GM12875 (cell line): ENCODE data around the gene ATP4B.

Experiments
- H3K4me3 ChIP-seq: one replicate; pipeline ENCODE4 v1.5.1; 2011; ENCODE audit warnings: low read depth, low read length, control low read depth
- TF ChIP-seq, protein P1 (sequence below): IDR thresholded peaks from 2 replicates; pipeline ENCODE4 v1.5.1; 2011; ENCODE audit warnings: low read depth, mild to moderate bottlenecking, control low read depth, inconsistent platforms, low read length, moderate library complexity, borderline replicate concordance; ENCODE audit not compliant: insufficient read depth

ATP4B gene

DNA sequence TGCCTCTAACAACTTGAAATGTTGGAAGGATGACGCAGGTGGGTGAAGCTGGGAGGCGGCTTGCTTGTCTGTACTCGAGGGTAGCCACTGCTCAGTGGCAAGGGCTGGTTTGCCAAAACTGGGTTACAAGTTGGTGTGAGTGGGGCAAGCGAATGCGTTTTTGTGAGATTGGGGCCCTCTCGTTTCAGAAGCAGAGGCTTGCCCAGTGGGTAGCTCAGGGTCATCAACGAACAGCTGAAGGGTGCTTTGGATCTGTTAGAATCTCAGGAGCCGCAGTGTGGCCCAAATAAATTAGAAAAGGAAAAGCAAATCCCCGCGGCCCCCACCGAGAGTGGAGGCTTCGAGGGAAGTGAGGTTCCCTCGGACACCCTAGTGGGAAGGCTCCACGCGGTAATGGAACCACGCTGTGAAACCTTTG, 7.3 kb downstream of the ATP4B start:
- TF ChIP-seq, protein P1, sequence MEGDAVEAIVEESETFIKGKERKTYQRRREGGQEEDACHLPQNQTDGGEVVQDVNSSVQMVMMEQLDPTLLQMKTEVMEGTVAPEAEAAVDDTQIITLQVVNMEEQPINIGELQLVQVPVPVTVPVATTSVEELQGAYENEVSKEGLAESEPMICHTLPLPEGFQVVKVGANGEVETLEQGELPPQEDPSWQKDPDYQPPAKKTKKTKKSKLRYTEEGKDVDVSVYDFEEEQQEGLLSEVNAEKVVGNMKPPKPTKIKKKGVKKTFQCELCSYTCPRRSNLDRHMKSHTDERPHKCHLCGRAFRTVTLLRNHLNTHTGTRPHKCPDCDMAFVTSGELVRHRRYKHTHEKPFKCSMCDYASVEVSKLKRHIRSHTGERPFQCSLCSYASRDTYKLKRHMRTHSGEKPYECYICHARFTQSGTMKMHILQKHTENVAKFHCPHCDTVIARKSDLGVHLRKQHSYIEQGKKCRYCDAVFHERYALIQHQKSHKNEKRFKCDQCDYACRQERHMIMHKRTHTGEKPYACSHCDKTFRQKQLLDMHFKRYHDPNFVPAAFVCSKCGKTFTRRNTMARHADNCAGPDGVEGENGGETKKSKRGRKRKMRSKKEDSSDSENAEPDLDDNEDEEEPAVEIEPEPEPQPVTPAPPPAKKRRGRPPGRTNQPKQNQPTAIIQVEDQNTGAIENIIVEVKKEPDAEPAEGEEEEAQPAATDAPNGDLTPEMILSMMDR: no peak
- no peak overlapping the region for H3K4me3 ChIP-seq

DNA sequence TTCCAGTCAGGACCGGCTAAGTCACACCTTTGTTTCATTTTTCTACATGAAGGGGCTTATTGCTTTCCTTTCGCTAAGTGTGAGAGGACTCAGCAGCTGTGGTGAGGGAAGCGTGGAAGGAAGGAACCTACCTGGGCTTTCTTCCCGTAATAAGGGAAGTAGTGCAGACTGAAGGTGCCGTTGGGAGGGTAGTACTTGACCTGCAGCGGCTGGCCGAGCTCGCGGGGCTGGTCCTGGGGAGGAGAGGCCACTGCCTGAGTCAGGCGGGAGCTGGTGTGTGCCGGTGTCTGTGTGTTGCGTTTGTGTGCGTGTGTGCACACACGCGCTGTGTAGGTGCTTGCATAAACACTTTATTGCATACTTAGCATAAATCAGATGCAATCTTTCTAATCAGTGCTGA, 7.7 kb downstream of the ATP4B start:
- TF ChIP-seq, protein P1: no peak
- H3K4me3 ChIP-seq: no peak overlapping the region

DNA sequence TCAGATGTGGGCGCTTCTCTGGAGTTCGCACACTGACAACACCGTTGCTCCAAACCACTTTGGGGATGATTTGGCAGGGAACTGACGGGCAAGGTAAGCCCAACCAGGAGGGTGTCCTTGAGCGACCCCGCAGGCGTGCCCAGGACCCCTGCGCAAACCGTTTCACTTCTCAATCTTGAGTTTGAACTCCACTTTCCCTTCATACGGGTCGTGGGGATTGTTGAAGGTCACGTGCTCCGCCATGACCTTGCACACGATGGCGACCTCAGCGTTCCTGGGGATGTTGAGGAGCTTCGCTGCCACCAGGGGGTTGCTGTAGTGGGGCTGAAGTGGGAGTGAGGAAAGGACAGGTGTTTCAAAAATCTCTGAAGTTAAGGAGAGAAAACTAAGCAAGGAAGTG, 8.8 kb downstream of the ATP4B start:
- no peak overlapping the region for H3K4me3 ChIP-seq
- TF ChIP-seq, protein P1: no peak

DNA sequence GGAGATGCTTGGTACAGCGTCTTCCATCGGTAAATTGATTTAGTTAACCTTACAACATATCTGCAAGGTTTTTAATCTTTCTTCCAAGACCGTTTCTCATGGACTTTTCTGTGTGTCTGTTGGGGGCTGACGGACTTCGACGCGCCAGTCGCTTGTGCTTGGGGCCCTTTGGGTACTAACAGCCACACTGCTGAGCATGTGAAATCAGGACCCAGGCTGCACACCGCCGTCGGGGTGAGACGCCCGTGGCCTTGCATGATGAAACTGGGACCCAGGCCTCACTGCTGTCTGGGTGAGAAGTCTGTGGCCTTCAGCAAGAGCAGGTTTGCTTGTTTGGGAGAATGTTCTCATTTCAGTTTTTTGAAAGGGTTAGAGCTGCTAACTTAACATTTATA, 9.8 kb downstream of the ATP4B start:
- TF ChIP-seq, protein P1: no peak
- no peak overlapping the region for H3K4me3 ChIP-seq

DNA sequence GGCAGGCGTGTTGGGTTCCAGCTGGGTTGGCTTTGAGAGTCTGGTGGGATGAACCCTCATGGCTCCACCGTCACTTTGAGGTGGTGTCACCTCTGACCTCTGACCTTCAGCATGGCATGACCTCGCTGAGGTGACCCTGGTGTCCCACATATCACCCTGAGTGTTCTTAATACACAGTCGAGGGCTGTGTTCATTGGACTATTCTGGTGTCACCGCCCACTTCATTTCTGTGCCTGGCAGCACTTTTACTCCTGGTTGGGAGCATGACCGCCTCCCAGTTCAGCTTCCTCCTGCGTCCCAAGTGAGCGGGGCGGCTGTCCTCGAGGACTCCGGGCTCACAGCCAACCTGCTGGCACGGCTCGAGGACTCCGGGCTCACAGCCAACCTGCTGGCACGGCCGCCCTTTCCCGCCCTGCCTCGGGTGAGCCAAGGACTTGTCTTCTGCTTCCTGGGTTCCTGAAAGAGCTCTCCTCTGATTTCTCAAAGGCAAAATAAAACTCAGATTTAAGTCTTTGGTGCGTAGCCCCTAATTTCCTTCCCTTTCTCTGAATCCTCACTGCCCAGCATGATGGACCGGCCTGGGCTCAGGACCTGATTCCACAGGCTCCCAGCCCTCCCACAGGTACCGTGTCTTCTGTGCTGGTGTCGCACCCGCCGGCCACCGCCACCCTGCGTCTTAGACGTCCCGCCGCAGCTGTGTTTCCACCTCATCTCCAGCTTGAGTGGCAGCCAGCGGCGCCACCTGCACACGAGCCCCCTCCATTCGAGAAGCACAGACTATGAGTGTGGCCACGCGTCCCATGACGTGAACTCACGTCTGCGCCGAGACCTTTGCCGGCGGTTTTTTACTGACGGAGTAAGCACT, 10.4 kb downstream of the ATP4B start:
- TF ChIP-seq, protein P1: no peak
- no peak overlapping the region for H3K4me3 ChIP-seq

DNA sequence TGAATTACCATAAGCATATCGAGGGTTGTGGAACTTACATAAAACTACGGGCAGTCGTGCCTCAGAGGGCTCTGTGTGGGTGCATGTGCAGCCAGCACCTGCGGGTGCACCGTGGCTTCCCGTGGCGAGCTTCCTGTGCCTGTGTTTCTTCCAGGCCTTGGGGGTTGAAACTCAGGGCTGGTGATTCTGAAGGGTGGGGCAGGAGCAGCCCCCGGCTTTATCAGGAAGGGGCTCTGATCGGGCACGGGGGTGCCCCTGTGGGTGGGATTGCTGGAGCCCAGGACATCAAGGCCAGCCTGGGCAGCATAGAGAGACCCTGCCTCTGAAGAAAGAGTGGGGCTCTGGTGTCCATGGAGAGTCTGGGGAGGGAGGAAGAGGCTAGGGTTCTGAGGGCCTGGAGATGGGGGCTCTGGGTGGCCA, 11.1 kb downstream of the ATP4B start:
- H3K4me3 ChIP-seq: no peak overlapping the region
- TF ChIP-seq, protein P1: no peak

DNA sequence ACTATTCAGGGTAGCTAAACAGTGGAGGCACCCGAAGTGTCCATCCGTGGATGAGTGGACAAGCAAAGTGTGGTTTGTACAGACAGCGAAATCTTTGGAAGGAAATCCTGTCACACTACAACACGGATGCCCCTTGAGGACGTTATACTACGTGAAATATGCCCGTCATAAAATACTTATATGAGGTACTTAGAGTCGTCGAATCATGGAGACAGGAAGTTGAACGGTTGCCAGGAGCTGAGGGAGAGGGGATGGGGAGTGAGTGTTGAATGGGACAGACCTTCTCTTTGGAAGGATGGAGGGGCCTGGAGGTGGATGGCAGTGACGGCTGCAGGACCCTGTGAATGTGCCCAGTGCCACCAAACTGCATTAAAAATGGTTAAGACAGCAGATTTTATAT, 11.6 kb downstream of the ATP4B start:
- TF ChIP-seq, protein P1: no peak
- H3K4me3 ChIP-seq: no peak overlapping the region
